WTC11 (cell line): ENCODE measurements around the gene GPR62. TPM values are rescaled to one million over a fixed set of nuclear protein-coding genes. Genes with fewer than 3 reads are reported as not detected.

Source experiments
- ATAC-seq: fragments of 200-7000 bp; cut with Tn5 transposase; 2 replicates; pipeline ENCODE4 v1.10.0; 2021; ENCODE audit warnings: mild to moderate bottlenecking, moderate library complexity
- CTCF ChIA-PET: fragments of 300-600 bp; sonication (Branson Sonifier 250); formaldehyde crosslinking; loops from one replicate; lab custom pipeline; 2021; ENCODE audit warnings: antibody characterized with exemption; lab: Charles Lee
- POLR2A ChIA-PET: fragments of 350-600 bp; sonication (Branson Sonifier 250); formaldehyde crosslinking; loops from one replicate; lab custom pipeline; 2021; ENCODE audit warnings: antibody characterized with exemption; lab: Charles Lee
- DNase-seq: peaks from one replicate; pipeline ENCODE4 v3.0.0; 2021; ENCODE audit warnings: low spot score
- H3K27ac Mint-ChIP-seq: 2 replicates; pipeline ENCODE4 v1.8.0; 2021; ENCODE audit warnings: mixed read lengths
- H3K27me3 Mint-ChIP-seq: 2 replicates; pipeline ENCODE4 v1.8.0; 2021; ENCODE audit warnings: low read depth, mild to moderate bottlenecking, moderate library complexity, mixed read lengths
- H3K36me3 Mint-ChIP-seq: 2 replicates; pipeline ENCODE4 v1.8.0; 2021; ENCODE audit warnings: mixed read lengths
- H3K4me1 Mint-ChIP-seq: 2 replicates; pipeline ENCODE4 v1.8.0; 2022; ENCODE audit warnings: mixed read lengths
- H3K4me3 Mint-ChIP-seq: 2 replicates; pipeline ENCODE4 v1.8.0; 2021; ENCODE audit warnings: mild to moderate bottlenecking, moderate library complexity, mixed read lengths
- H3K9me3 Mint-ChIP-seq: 2 replicates; pipeline ENCODE4 v1.8.0; 2021; ENCODE audit warnings: mixed read lengths
- AFF4 ChIP-seq: sonication (generic); formaldehyde crosslinking; IDR thresholded peaks from 2 replicates; pipeline ENCODE4 v1.8.1; 2023; ENCODE audit warnings: mild to moderate bottlenecking, missing genetic modification reagents, borderline replicate concordance
- AR ChIP-seq: fragments of 250-450 bp; sonication (Bioruptor Pico); IDR thresholded peaks from 2 replicates; pipeline ENCODE4 v1.9.0; 2021; ENCODE audit warnings: mild to moderate bottlenecking
- CBFB ChIP-seq: sonication (generic); formaldehyde crosslinking; IDR thresholded peaks from 2 replicates; pipeline ENCODE4 v1.8.1; 2022; ENCODE audit warnings: mild to moderate bottlenecking, low read depth, missing genetic modification reagents
- CDX4 ChIP-seq: fragments of 250-450 bp; sonication (Bioruptor Pico); IDR thresholded peaks from 2 replicates; pipeline ENCODE4 v1.9.0; 2021; ENCODE audit warnings: moderate library complexity, mild to moderate bottlenecking, inconsistent platforms, borderline replicate concordance
- E2F4 ChIP-seq: sonication (generic); formaldehyde crosslinking; IDR thresholded peaks from 2 replicates; pipeline ENCODE4 v1.8.1; 2022; ENCODE audit warnings: low read depth, mild to moderate bottlenecking, moderate library complexity, missing genetic modification reagents, borderline replicate concordance
- HMGXB4 ChIP-seq: sonication (generic); formaldehyde crosslinking; IDR thresholded peaks from 2 replicates; pipeline ENCODE4 v1.8.1; 2023; ENCODE audit warnings: mild to moderate bottlenecking, moderate library complexity, missing genetic modification reagents
- JAZF1 ChIP-seq: fragments of 250-450 bp; sonication (Bioruptor Pico); IDR thresholded peaks from 2 replicates; pipeline ENCODE4 v1.9.0; 2021; ENCODE audit warnings: moderate library complexity, mild to moderate bottlenecking, inconsistent platforms
- NFATC4 ChIP-seq: fragments of 250-450 bp; sonication (Bioruptor Pico); IDR thresholded peaks from 2 replicates; pipeline ENCODE4 v1.9.0; 2021; ENCODE audit warnings: mild to moderate bottlenecking
- OVOL2 ChIP-seq: fragments of 250-450 bp; sonication (Bioruptor Pico); IDR thresholded peaks from 2 replicates; pipeline ENCODE4 v1.9.0; 2021; ENCODE audit warnings: mild to moderate bottlenecking, borderline replicate concordance
- PREB ChIP-seq: sonication (generic); formaldehyde crosslinking; IDR thresholded peaks from 2 replicates; pipeline ENCODE4 v1.8.1; 2022; ENCODE audit warnings: mild to moderate bottlenecking, missing genetic modification reagents, moderate library complexity, borderline replicate concordance
- PRRX2 ChIP-seq: fragments of 250-450 bp; sonication (Bioruptor Pico); IDR thresholded peaks from 2 replicates; pipeline ENCODE4 v1.8.0; 2021; ENCODE audit warnings: mild to moderate bottlenecking
- TP53 ChIP-seq: sonication (generic); formaldehyde crosslinking; IDR thresholded peaks from 2 replicates; pipeline ENCODE4 v1.8.1; 2023; ENCODE audit warnings: mild to moderate bottlenecking, missing genetic modification reagents
- USF1 ChIP-seq: sonication (generic); formaldehyde crosslinking; IDR thresholded peaks from 2 replicates; pipeline ENCODE4 v1.8.0; 2022; ENCODE audit warnings: mild to moderate bottlenecking, missing genetic modification reagents
- ZBTB21 ChIP-seq: sonication (generic); formaldehyde crosslinking; IDR thresholded peaks from 2 replicates; pipeline ENCODE4 v1.8.1; 2023; ENCODE audit warnings: mild to moderate bottlenecking, missing genetic modification reagents, borderline replicate concordance
- ZMAT4 ChIP-seq: fragments of 250-450 bp; sonication (Bioruptor Pico); IDR thresholded peaks from 2 replicates; pipeline ENCODE4 v1.9.0; 2021; ENCODE audit warnings: mild to moderate bottlenecking
- ZNF138 ChIP-seq: sonication (generic); formaldehyde crosslinking; conservative IDR thresholded peaks from 2 replicates; pipeline ENCODE4 v1.8.1; 2022; ENCODE audit warnings: mild to moderate bottlenecking, moderate library complexity, missing genetic modification reagents
- ZNF512 ChIP-seq: sonication (generic); formaldehyde crosslinking; IDR thresholded peaks from 2 replicates; pipeline ENCODE4 v1.8.1; 2022; ENCODE audit warnings: missing genetic modification reagents, borderline replicate concordance
- ZNF671 ChIP-seq: fragments of 250-450 bp; sonication (Bioruptor Pico); IDR thresholded peaks from 2 replicates; pipeline ENCODE4 v1.8.0; 2021; ENCODE audit warnings: mild to moderate bottlenecking
- total RNA-seq: library from RNA; stranded (reverse); gene quantifications from 3 replicates; pipeline ENCODE4 v1.2.3, GENCODE V29; 2021

The GPR62 gene
- total RNA-seq, 1 experiment from 2014 or later = 0.24 TPM

GRCh38 chr3:51932471-51933370 is 22.5 kb upstream of the GPR62 start:
- Mint-ChIP-seq H3K27me3 (no peaks in the 10 kb centered on the region), H3K4me1 (no peaks in the 10 kb centered on the region)
- ChIA-PET POLR2A (no interaction called here), CTCF (interaction anchor here (0.6 kb wide), 1 partner anchor 214 kb away, joined by 4 read pairs; no protein-coding TSS in a partner anchor)
- no peak for TF ChIP-seq USF1 (CRISPR knock-in tag)
- TF ChIP-seq PREB (CRISPR knock-in tag) = no peak
- no peak for TF ChIP-seq ZNF138
- no peak for TF ChIP-seq OVOL2 (CRISPR knock-in tag)
- TF ChIP-seq ZMAT4 (CRISPR knock-in tag) = no peak
- TF ChIP-seq ZNF512 (CRISPR knock-in tag) = no peak
- no peak for TF ChIP-seq TP53
- TF ChIP-seq ZBTB21 (CRISPR knock-in tag) = no peak
- no peak for TF ChIP-seq NFATC4
- TF ChIP-seq CBFB (CRISPR knock-in tag) = no peak
- TF ChIP-seq HMGXB4 (CRISPR knock-in tag) = no peak
- TF ChIP-seq, all 79 proteins: peak for 0
- no peaks in the 10 kb centered on the region for H3K9me3 Mint-ChIP-seq
- peaks cover 40% of the 10 kb centered on the region for H3K36me3 Mint-ChIP-seq
- DNase-seq = no peak
- ATAC-seq = no peak
- no peak overlapping the region for H3K27ac Mint-ChIP-seq
- H3K4me3 Mint-ChIP-seq = no peak overlapping the region

- Mint-ChIP-seq H3K4me3 (no peak overlapping the region), H3K9me3 (no peaks in the 10 kb centered on the region), H3K4me1 (no peaks in the 10 kb centered on the region), H3K27me3 (no peaks in the 10 kb centered on the region), H3K36me3 (peaks cover 48% of the 10 kb centered on the region), H3K27ac (no peak overlapping the region)
- no peak for DNase-seq
- CTCF ChIA-PET = interaction anchor here (0.6 kb wide), 1 partner anchor 215 kb away, joined by 4 read pairs; no protein-coding TSS in a partner anchor
- POLR2A ChIA-PET = no interaction called here
- no peak for ATAC-seq
- no peak for TF ChIP-seq AR
- TF ChIP-seq JAZF1 = no peak
- TF ChIP-seq E2F4 (CRISPR knock-in tag) = no peak
- TF ChIP-seq CDX4 (CRISPR knock-in tag) = no peak
- no peak for TF ChIP-seq AFF4
- TF ChIP-seq ZNF671 (CRISPR knock-in tag) = no peak
- TF ChIP-seq PRRX2 = no peak
Measured at GRCh38 chr3:51933471-51934138, 21.6 kb upstream of the GPR62 start.
